Pons (tissue), 1 donor: ENCODE results near the gene ARHGEF25.

Experiments
- DNase-seq: peaks from one replicate; pipeline ENCODE4 v3.0.0-alpha.2; 2016; ENCODE audit warnings: low spot score

Gene ARHGEF25

DNA sequence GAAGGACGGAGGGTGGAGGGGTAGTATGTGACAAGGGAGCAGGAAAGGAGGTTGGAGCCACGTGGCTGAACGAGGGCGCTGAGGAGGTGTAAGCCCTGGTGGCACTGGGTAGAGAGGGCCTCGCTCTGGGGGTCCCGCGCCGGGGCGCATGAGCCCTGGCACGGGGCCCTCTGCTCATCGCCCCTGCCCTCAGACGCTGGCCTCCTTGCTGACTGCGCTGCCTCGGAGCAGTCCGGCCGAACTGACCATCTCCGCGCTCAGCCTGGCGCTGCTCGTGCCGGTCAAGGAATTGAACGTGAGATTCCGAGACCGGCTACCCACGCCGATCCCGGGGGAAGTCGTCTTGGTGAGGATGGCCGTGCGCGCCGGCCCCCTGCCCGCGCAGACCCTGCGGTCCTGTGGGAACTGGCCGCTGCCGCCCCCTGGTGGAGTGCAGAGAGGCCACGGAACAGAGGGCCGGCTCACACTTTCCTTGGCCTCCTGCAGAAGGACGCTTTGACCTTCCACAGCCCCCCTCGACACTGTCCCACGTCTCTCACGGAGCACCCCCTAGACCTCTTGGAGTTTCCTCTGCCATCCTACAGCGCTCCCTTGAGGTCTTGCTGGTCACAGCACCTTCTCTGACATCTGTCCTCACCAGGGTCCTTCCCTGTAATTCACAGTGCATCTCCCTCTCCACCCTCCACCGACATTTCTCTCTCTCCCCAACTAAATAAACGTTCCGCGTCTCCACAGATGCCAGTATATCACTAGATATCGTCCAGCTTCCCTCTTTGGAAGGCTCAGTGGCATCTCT lies 10.5 kb downstream of the ARHGEF25 start:
- no peak for DNase-seq

DNA sequence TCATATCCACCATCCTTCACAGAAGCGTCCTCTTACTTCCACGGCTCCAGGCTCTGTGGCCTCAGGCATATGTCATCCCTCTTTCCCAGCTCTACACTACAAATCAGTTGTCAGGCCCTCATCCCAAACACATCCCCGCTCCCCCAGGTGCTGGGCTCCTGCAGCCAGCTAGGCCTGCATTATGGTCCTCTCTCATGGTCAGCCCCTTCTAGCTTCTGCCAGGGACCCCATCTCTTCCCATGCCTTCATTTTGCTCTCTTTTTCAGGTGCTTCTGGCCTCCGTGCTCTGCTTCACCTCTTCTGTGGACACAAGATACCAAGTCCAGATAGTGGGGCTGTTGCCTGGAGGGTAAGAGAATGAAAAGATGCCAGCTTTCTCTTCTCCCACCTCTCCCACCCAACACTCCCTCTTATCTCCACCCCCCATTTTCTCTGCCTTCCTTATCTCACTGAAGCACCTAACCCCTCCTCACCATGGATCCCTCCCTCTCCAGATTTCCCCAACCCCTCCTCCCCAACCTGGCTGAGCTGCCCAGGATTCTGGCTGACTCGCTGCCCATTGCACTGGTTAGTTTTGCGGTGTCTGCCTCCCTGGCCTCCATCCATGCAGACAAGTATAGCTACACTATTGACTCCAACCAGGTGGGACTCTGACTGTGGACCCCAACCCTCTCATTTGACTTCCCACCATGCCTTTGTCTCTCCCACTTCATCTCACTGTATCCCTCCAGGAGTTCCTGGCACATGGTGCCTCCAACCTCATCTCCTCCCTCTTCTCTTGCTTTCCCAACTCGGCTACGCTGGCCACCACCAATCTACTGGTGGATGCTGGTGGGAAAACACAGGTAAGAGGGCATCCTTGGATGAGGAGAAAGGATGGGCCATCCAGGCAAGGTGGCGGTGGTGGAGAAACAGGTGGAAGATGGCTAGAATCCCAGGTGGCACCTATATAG lies 11.3 kb downstream of the ARHGEF25 start:
- DNase-seq, result no peak

DNA sequence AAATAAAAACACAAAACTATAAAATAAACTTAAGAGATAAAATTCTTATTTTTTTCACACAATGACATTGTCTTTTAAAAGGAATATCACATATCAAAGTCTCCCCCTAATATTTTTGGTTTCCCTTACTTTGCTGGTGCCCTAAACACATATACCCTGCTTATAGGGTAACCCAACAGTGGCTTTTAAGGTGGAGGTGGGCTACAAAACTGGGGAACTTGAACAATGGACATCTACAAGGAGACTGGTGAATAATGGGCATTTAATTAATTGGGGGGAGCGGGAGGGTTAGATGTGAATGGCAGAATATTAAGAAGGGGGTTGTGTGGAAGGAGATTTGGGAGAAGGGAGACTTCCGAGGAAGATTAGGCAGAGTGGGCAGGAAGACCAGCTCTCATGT lies 12.2 kb downstream of the ARHGEF25 start:
- DNase-seq, result no peak

DNA sequence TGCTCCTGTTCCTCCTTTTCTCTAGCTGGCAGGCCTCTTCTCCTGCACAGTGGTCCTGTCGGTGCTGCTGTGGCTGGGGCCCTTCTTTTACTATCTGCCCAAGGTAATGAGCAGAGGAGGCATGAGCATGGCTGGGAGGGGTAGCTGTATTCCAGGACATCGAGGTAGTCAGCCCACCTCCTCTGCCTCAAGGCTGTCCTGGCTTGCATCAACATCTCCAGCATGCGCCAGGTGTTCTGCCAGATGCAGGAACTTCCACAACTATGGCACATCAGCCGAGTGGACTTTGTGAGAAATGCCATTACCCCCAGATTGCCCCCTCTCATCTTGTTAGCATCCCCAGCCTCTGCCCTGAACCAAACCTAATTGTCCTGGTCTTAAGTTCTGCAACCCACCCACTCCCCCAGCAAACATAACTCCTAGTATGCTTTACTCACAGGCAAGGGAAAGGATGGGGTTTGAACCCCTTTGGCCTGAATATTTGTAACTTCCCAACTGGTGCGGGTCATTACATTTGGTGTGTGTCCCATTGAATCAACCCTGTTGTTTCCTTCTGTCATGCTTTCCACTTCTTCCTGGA lies 12.7 kb downstream of the ARHGEF25 start:
- no peak for DNase-seq

DNA sequence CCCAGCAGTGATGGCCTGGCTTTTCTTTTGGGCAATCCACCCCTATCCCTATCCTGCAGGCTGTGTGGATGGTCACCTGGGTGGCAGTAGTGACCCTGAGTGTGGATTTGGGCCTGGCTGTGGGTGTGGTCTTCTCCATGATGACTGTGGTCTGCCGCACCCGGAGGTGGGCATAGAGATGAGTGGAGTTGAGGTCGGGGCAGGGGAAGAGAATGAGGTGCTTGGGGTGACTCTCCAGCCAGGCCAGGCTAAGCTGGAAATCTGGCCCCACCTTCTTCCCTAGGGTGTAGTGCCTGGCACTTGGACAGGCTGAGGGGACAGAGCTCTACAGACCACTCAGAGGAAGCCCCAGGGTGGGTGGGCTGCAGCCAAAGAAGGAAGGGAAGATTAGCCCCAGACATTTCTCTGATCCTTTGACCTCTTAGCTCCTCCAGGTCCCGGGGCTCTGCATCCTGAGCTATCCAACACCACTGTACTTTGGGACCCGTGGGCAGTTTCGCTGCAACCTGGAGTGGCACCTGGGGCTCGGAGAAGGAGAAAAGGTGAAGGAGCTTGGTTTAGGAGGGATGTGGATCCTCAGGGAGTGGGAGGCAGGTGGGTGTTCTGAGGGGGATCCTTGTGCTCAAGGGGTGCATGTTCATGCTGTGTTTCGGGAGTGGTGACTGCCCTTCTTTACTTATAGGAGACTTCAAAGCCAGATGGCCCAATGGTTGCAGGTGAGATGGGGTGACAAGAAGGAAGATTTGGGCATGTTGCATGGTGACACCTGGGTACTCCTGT lies 13.4 kb downstream of the ARHGEF25 start:
- no peak for DNase-seq

DNA sequence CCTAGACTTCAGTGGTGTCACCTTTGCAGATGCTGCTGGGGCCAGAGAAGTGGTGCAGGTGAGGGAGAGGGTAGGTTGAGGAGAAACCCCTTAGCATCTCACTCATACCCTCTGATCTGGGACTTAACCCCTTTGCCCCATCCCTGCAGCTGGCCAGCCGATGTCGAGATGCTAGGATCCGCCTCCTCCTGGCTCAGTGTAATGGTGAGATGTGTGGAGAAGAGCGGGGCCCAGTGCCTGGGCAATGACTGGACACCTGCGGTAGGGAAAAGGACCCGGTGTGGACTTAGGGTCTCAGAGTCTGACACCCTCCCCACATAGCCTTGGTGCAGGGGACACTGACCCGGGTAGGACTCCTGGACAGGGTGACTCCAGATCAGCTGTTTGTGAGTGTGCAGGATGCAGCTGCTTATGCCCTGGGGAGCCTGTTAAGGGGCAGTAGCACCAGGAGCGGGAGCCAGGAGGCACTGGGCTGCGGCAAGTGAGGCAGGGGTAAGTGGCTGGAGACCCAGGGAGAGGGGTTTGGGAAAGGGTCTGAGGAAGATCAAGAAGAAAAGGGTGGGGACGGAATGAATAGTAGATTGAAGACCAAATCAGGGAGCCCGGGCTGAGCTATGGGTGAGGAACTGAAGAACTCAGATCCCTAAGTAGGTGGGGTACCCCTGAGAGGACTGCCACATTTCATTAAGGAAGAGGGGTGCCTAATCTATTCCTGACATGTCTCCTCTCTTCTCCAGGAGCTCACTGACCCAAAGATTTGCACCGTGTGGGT lies 14.2 kb downstream of the ARHGEF25 start:
- DNase-seq, result no peak

DNA sequence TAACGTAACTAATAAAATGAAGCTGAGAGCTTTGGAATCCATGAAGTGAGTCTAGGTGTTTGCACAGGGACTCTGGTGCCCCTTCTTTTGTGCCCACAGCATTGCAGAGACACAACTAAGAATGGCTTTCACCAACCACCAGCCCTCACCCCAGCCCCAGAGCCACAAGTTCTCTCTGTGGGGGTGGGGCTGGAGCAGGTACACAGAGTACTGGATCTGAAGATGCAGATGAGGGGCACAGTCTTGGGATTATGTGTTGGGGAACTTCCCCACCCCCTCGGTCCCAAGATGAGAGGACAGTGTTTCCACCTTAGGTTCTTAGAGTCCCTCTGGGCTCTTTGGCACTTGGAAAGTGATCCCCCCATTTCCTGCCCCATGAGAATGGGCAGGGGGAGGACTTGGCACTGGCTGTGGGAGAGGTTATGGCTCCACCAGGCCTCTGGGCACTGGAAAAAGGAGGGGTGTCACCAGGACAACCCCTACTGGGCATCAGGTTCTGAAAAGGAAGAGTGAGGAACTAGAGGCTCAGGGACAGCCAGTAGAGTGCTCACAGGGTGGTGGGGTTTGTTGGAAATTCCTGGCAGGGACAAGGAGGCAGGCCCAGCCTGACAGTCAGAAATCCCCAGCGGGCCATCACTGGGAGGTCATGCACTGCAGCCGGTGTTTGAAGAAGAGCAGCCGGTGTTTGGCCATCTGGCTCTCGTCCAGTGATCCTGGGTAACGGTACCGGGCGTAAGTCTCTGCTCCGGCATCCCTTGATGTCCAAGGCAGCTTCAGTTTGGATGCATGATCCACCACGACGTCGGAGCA lies 15.1 kb downstream of the ARHGEF25 start:
- DNase-seq, result no peak

DNA sequence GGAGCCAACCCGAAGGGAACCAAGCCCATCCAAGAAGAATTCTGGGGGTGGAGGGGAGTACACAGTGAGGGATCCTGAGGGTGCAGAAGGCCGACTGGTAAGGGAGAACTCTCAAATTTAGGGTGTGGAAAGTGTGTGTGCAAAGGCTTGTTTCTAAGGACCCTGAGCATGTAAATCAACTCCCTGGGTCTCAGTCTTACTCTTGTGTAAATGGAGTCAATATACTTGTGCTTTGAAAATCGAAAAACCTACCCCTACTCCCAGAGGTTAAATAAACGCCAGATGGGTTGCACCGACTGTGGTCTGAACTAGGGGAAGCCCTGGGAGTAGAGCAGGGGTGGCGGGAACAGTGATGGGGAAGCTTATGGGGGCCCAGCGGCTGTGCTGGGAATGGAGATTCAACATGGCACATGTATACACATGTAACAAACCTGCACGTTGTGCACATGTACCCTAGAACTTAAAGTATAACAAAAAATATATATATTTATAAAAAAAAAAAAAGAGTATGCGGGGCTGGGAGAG lies 15.7 kb downstream of the ARHGEF25 start:
- DNase-seq, result no peak

DNA sequence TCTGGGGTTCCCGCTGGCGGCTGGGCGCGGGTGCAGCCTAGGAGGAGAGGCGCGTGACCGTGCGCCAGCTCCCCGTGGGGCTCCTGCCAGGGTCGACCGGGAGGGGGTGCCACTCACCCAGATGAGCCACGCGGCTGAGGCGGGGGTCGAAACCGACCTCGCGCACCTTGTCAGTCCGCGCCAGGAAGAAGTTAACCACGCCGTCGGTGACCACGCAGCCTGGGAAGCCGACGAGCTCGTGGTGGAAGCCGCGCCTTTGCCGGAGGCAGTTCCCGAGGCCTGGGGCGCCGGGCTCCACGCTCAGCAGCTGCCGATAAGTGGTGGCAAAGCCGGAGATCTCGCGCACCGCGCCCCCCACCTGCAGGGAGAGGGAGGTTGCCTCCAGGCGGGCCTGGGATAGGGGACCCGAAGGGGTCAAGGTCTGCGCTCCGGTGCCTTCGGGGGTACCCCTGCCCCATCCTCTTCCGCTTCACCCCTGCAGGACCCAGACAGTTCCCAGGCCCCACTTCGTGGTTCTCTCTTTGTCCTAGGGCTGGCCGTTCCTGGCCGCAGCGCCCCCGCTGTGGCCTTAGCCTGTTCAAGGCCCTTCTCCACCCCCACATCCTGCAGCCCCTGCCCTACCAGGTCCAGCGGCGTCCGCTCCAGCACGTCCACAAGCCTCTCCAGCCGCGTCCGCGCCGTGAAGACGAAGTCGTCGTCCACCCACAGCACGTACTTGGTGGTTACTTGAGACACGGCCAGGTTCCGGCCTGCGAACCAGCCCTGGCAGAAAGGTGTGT lies 16.5 kb downstream of the ARHGEF25 start:
- DNase-seq, result no peak

DNA sequence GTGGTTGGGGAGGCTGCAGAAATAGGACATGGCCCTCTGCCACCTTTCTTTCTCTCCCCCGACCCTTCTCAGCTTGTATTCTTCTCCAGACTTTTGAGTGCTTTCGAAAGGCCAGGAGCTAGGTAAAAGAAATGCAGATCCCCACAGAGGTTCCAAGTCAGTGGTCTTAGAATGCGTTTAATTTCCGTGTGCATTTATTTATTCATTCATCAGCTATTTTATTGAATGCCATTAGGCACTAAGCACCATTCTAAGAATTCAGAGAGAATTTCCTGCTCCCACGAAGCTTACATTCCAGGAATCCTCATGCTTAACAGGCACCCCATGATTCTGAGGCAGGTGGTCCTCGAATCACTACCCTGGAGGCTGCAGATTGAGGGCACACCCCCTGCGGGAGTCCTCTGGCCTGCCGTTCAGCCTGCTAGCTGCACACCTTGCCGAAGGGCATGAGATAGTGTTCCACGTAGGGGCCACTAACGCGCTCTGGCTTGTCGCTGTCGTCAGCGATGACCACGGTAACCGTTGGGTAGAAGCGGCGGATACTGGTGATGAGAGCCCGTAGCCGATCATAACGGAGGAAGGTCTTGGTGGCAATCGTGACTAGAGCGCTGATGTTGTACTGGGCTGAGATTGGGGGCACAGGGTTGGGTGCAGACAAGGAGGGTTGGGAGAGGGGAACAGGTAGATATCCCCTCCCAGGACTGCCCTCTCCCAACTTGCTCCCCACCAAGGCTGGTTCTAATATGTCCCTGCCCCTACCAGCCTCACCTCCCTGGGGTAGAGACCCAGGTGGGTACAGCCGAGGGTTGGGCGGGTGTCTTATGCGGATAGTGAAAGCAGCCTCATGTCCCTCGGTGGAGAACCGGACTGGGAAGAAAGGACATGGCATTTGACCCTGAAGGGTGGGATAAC lies 17.3 kb downstream of the ARHGEF25 start:
- DNase-seq, result no peak

DNA sequence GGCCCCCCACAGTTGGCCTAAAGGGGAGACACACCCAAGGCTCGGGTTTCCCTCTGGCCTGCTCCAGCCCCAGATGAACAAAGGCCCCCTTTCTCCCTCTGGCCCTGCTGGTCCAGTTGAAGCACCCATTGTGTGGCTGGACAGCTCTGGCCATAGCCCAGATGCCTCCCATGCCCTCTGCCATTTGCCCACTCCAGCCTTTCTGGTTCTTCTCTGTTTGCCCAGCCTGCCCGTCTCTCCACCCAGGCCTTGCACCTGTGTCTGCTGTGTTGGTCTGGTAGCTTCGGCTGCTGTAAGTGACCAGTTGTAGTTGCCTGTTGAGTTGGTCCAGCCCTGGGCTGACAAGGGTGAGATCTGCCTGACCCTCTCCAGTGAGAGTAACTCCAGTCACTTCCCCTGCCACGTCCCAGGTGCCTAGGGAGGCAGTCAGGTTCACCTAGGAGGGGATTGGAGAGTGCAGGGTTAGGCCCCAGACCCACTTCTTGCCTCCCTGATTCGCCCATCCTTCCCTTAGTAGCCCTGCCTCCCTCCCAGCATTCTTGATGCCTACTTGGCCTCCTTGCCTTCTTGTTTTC lies 18.7 kb downstream of the ARHGEF25 start:
- peak; percentile 87 for DNase-seq

DNA sequence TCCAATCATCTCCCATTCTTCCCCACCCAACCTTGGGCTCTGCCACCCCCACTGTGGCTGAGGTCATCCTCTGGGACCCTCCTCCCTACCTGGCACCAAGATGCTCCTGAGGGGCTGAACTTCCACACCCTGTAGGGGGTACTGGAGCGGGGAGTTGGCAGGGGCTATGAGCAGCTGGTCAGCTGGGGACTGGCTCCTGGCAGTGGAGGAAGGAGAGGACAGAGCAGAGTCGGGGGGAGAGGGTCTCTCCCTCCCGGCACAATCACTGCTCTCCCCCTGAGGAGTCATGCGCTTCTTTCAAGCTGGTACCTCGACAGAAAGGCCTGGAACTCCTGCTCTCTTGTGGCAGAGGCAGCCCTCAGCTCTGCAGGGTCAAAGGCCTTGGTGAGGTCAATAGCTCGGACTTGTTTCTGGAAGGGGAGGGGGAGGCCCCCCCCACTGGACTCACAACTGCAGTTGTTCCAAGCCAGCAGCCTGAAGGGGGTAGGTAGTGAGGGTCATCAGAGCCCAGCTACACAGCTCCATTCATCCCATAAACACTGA lies 19.7 kb downstream of the ARHGEF25 start:
- DNase-seq, result no peak

DNA sequence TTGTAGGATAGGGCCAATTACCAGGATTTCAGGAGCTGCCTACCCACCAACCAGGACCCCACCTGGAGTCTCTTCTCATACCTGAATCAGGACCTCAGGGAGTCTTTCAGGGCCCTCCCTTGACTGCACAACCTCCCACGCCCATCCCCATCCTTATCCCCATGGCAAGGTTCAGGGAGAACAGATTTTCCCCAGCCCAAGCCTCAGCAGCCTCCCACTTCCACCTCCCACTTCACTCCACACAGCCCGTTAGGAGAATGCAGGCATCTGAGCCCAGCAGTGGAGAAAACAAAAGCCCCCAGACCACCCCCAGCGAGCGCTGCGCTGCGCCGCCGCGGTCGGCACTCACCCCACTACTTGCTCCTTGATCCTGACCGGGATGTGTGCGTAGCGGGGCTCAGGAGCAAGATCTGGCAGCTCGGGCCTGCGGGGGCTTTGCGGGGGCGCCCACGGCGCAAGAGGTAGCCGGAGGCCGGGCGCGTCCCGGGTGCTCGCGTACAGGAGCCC lies 20.4 kb downstream of the ARHGEF25 start:
- DNase-seq, result no peak

DNA sequence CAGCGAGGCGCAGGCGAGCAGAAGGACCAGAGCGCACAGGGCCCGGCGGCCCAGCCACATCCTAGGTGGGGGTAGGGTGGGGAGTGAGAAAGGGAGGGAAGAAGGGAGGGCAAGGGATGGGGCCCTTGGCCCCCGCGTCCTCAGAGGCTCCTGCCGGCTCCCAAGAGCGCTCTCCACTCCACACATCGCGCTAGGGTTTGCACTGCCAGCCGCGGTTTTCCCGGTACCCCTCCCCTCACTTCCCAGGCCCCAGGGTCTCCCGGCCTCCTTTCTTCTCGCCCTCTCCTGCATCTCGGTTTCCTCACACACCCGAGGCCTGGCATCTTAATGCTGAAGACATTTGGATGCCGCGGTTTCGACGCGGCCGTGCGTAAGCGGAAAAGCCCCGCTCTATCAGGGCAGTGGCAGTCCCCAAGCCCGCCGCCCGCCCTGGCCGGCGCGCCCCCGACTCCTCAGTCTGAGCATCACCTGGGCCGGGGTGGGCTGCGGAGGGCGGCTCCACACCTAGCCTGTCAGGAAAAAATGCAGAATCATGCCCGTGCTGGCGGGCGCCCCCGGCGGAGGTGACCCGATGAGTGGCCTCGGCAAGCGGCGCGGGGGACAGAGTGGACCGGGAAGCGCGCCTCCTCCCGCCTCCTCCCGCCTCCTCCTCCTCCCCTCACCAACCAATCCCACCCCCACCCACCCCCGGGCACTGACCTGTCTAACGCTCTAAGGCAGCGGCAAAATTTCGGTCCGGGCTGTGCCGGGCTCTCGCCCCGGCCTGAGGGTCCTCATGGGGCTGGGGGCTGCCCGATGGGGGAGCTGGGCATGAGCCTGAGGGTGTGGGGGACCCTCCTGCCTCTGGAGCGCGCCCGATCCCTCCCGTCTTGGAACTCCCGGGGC lies 21.1 kb downstream of the ARHGEF25 start:
- DNase-seq, result no peak

DNA sequence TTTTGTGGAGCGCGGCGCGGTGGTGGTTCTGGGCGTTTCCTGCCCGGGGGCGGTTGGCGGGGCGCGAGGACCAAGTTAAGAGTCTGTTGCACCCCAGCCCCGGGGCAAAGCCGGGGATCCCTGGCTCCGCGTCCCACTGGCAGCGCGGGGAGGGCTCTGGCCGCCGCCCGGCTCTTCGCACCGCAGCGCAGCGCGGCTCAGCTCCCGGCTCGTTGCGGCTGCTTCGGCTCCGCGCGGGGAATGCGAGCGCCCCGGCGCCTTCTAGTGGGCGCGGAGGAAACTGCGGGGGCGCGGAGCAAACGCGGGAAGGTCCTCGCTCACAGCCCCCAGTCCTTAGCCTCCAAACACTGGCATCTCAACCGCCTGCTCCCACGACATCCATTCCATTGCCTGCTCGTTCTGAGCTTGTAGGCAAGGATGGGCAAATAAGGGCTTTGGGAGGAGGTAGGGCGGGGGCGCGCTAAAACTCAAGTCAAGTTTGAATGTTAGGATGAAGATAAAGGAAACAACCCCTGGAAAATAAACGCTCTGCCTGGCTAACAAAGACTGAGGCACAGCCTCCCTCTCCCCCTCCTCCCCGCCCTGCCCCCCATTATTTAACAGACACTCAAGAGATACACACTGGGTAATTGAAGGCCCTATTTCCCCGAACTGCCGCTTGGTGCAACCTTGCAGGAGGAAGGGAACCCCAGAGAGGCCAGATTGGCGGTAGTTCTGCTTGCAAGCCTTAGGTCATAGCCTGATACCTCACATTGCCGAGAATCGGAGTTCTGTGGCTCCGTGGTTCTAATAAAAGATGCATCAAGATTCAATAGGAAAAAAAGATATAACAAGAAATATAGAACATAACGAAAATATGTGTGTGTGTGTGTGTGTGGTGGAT lies 22.0 kb downstream of the ARHGEF25 start, which contains the start of gene B4GALNT1:
TSS of gene B4GALNT1 (minus strand) at position 244 of the 883 bp plus-strand sequence. CDS start 1,069 bp downstream, outside the sequence.
- peak; percentile 35 for DNase-seq
